Loucy (cell line): Measurements from ENCODE around the gene PARVA.

ENCODE experiments used
- EZH2phosphoT487 ChIP-seq: fragments of 200-600 bp; IDR thresholded peaks from 2 replicates; pipeline ENCODE4 v1.6.1; 2018; ENCODE audit warnings: antibody characterized with exemption, mild to moderate bottlenecking, moderate library complexity, borderline replicate concordance
- TF ChIP-seq, protein P1 (sequence below): fragments of 200-600 bp; sonication (generic); conservative IDR thresholded peaks from 2 replicates; pipeline ENCODE4 v1.5.1; 2014; ENCODE audit warnings: mild to moderate bottlenecking, antibody characterized with exemption, low read length

DNA sequence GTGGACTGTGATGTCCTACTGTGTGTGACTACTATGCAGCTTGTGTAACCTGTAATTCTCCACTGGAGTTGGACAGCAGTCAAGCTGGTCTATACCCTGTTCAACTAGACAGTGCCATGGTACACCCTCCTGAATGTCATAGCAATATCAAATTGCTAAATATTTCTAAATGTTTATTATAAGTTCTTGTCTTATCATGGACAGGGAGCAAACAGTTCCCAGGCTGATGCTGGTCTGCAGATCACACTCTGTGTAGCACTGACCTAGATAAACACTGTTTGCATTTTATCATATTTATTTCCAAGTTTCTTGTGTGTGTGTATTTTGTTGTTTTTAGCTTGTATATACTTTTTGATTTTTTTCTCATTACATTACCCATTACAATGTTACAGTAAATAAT, 22.0 kb downstream of the PARVA start:
- TF ChIP-seq, protein P1, sequence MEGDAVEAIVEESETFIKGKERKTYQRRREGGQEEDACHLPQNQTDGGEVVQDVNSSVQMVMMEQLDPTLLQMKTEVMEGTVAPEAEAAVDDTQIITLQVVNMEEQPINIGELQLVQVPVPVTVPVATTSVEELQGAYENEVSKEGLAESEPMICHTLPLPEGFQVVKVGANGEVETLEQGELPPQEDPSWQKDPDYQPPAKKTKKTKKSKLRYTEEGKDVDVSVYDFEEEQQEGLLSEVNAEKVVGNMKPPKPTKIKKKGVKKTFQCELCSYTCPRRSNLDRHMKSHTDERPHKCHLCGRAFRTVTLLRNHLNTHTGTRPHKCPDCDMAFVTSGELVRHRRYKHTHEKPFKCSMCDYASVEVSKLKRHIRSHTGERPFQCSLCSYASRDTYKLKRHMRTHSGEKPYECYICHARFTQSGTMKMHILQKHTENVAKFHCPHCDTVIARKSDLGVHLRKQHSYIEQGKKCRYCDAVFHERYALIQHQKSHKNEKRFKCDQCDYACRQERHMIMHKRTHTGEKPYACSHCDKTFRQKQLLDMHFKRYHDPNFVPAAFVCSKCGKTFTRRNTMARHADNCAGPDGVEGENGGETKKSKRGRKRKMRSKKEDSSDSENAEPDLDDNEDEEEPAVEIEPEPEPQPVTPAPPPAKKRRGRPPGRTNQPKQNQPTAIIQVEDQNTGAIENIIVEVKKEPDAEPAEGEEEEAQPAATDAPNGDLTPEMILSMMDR, result no peak
- no peak for TF ChIP-seq EZH2phosphoT487
